Cardiac septum (tissue), 1 donor: ENCODE data around the gene SPIB. TPM values are rescaled to one million over a fixed set of nuclear protein-coding genes. Genes with fewer than 3 reads are reported as not detected.
"Not testable (repeated sequence)": the region's sequence is repeated elsewhere in the genome, so short reads cannot be mapped to it uniquely, and the experiment has no call there.

Source experiments
- DNase-seq: peaks from one replicate; pipeline ENCODE4 v3.0.0-alpha.2; 2020; ENCODE audit warnings: low spot score
- intact Hi-C: fragments of 100-400 bp; cut with DNase I; formaldehyde crosslinking; loops from one replicate; pipeline ENCODE4 v1.14.0; 2022
- total RNA-seq: library from RNA; stranded (reverse); fragmentation: NEBNext Ultra II Directional; extraction: Animal tissue kit (Norgen Biotek cat#: 25700); gene quantifications from one replicate; pipeline ENCODE4 v1.2.1, GENCODE V29; 2021
- donor health status: DM: no; HTN: no; CAD: no.

The SPIB gene
- total RNA-seq, 1 donor from 2014 or later = not detected

- intact Hi-C loops = no loop called here
- DNase-seq = peak; percentile 94
Observed at GRCh38 chr19:50431343-50432220, 12.8 kb downstream of the SPIB start.

DNA sequence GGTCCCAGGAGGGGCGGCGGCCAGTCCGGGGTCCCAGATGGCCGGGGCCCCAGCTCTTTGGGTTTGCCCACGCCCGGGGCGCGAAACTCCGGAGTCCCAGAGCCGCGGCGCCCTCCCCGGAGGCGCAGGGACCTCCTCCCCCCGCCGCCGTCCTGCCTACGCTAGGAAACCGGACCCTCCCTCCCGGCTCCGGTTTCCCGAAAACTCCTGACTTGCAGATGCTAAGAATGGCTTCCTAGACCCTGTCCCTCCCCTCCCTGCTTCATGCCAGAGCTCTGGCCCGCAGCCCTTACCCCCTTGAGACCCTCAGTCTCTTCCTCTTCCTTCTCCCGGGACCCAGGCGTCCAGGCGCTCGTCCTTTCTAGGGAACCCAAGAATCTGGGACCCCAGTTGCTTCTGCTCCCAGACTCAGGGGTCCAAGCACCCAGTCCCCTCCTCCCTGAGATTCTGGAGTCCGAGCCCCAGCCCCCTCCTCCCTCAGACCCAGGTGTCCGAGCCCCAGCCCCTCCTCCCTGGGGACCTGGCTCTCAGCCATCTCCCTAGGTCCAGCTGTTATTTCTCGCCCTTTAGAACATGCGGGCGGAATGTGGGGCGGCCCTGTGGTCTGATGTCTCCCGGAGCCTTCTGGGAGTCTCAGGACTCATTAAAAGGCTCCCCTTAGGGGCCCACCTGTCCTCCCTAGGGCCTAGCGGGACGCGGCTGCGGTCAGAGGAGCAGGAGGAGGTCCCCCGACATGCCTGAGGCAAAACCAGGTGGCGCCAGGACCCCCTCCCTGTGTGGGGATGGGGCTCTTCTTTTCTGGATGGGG, 13.7 kb downstream of the SPIB start, which contains the start of gene MYBPC2:
TSS of gene MYBPC2 (plus strand) at position 672 of the 808 bp plus-strand sequence. CDS start at position 734, 62 bp downstream.
- no peak for DNase-seq
- intact Hi-C loops = no loop called here

DNA sequence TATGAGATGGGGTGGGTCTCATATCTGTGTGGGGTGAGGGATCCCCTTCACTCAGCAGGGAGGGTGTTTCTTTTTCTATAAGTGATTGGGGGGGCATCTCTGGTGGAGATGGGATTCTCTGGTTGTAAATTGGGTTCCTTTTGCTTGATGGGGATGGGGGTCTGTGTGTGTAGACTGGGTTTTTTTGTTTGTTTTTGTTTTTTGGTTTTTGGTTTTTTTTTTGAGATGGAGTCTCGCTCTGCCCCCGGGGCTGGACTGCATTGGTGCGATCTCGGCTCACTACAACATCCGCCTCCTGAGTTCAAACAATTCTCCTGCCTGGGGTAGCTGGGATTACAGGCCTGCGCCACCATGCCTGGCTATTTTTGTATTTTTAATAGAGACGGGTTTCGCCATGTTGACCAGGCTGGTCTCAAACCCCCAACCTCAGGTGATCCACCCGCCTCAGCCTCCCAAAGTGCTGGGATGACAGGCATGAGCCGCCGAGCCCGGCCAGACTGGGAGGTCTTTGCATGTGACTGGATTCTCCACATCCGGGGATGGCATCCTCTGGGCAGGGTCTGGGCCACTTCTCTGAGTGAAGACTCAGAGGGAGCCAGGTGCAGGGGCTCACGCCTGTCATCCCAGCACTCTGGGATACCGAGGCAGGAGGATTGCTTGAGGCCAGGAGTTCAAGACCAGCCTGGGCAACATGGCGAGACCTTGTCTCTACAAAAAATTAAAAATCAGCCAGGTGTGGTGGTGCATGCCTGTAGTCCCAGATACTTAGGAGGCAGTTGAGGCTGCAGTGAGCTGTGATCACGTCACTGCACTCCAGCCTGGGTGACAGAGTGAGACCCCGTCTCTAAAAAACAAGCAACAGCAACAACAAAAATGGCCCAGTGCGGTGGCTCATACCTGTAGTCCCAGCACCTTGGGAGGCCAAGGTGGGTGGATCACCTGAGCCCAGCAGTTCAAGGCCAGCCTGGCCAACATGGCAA, 14.8 kb downstream of the SPIB start:
- no peak for DNase-seq
- intact Hi-C loops = no loop called here

DNA sequence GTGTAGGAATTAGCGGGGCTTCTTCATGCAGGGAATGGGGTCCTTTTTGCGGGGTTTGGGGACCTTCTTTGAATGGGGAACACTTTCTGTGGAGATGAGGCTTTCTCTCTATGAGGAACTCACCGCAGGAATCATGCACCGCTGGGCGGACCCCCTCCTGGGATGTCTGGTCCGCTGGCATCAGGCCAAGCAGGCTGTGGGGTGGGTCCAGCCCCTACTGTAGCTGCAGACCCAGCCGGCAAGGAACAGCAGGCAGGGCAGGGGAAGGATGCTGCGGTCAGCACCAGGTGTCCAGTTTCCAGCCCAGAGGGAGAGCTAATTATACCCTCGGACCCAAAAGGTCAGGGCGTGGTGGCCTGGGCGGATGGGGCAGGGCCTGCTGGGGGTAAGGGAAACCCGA, 15.8 kb downstream of the SPIB start:
- DNase-seq = no peak
- intact Hi-C loops = no loop called here

DNA sequence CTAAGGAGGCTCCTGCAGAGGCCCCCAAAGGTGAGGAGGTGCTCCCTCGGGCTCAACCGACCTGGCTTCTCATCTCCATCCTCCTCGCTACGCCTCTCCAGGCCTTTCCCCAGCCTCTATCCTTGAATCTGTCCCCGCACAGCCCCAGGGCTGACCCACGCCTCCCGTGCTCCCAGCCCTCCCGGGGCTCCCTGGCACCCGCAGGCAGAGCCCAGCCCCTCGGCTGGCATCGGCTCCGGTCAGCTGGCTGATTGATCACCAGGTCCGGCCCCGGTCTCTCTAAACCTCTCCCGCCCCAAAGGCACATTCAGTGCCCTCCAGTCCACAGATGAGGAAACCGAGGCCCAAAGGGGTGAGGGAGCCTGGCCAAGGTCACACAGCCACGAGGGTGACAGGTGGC, 16.5 kb downstream of the SPIB start:
- intact Hi-C loops = no loop called here
- DNase-seq = no peak

DNA sequence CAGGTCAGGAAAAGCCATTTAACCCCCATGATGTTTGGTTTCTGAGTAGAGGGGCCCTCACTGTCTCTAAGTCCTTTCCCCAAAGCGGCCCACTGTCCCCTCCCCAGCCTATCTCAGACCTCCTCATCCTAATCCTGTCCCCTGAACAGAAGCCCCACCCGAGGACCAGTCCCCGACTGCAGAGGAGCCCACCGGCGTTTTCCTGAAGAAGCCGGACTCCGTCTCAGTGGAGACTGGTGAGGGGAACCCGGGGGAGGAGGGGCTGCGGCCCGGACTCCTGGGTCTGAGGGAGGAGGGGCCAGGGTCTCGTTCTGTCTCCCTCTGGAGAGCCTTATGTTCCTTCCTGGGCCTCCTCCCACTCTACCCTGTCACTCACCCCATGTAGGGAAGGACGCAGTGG, 16.9 kb downstream of the SPIB start:
- intact Hi-C loops = no loop called here
- DNase-seq = no peak

- intact Hi-C loops = no loop called here
- no peak for DNase-seq
Observed at GRCh38 chr19:50437862-50438449, 19.2 kb downstream of the SPIB start.

GRCh38 chr19:50439130-50439529, 20.4 kb downstream of the SPIB start:
- DNase-seq, intact Hi-C loops: not testable (repeated sequence)

DNA sequence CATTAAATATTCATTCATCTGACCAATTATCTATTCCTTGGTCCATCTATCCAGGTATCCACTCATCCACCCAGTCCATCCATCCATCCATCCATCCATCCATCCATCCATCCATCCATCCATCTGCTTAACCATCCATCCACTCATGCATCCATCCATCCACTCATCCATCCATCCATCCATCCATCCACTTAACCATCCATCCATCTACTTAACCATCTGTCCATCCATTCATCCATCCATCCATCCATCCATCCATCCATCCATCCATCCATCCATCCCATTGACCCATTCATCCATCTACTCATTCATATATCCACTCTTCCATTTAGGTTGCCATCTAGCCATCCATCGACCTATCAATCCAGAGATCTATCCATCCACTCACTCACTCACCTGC, 25.3 kb downstream of the SPIB start:
- DNase-seq = no peak
- intact Hi-C loops = no loop called here

- intact Hi-C loops = no loop called here
- no peak for DNase-seq
Observed at GRCh38 chr19:50447053-50447452, 28.3 kb downstream of the SPIB start.

GRCh38 chr19:50447750-50448149, 29.0 kb downstream of the SPIB start:
- intact Hi-C loops = no loop called here
- DNase-seq = no peak

GRCh38 chr19:50449236-50449899, 30.6 kb downstream of the SPIB start:
- no peak for DNase-seq
- intact Hi-C loops = no loop called here

- intact Hi-C loops = no loop called here
- DNase-seq = no peak
Observed at GRCh38 chr19:50450369-50451222, 31.9 kb downstream of the SPIB start.

DNA sequence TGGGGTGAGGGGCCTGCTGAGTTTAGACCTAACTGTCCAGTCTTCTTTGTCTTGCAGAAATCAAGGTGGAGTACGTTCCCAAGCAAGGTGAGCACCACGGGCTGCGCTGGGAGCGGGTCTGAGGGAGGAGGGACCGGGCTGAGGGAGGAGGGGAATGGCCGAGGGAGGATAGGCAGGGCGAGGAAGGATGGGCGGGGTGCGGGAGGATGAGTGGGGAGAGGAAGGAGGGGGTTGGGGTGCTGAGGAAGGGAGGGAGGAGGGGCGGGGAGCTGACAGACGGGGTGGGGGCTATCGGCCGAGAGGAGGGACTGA, 32.4 kb downstream of the SPIB start:
- intact Hi-C loops = no loop called here
- DNase-seq = no peak

DNA sequence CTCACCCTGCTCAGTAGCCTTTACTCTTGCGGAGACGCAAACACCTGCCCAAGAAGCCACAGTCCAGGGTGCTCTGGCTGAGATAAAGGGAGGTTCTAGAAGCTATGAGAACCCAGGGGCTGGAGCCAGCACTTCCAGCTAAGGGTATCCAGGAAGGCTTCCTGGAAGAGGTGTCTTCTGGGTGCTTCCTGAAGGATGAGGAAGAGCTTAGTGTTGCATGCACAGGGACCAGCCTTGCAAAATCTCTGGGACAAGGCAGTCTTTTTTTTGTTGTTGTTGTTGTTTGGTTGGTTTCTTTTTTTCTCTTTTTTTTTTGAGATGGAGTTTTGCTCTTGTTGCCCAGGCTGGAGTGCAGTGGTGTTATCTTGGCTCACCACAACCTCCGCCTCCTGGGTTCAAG, 34.5 kb downstream of the SPIB start:
- DNase-seq = no peak
- intact Hi-C loops = no loop called here

GRCh38 chr19:50455992-50456391, 37.3 kb downstream of the SPIB start:
- intact Hi-C loops = no loop called here

GRCh38 chr19:50457300-50457699, 38.6 kb downstream of the SPIB start:
- no peak for DNase-seq

More at GRCh38 chr19:50455992-50456391, 37.3 kb downstream of the SPIB start:
- no peak for DNase-seq

More at GRCh38 chr19:50457300-50457699, 38.6 kb downstream of the SPIB start:
- intact Hi-C loops = no loop called here
